Mucosa of descending colon (tissue), 3 donors: ENCODE data around the gene LOXL4. TPM values are rescaled to one million over a fixed set of nuclear protein-coding genes. Genes with fewer than 3 reads are reported as not detected.

Experiments
- ATAC-seq: fragments of 200-7000 bp; cut with Tn5 transposase; one replicate; pipeline ENCODE4 v1.9.1; 2020; ENCODE audit warnings: mild to moderate bottlenecking, moderate library complexity
- DNase-seq, 3 donors: peaks; one replicate each; pipeline ENCODE4 v3.0.0-alpha.2; 2020
- H3K36me3 ChIP-seq: fragments of 200-600 bp; one replicate; pipeline ENCODE4 v1.8.0; 2021; ENCODE audit warnings: low read depth, mild to moderate bottlenecking
- H3K4me1 ChIP-seq: fragments of 200-600 bp; one replicate; pipeline ENCODE4 v1.8.0; 2021; ENCODE audit warnings: low read depth, mild to moderate bottlenecking
- H3K4me3 ChIP-seq: fragments of 200-600 bp; one replicate; pipeline ENCODE4 v1.8.0; 2021; ENCODE audit warnings: mild to moderate bottlenecking
- H3K9me3 ChIP-seq: fragments of 200-600 bp; one replicate; pipeline ENCODE4 v1.8.0; 2021; ENCODE audit warnings: mild to moderate bottlenecking
- intact Hi-C, 2 donors: fragments of 100-400 bp; cut with DNase I in 1 of 2; cut with micrococcal nuclease in 1 of 2; formaldehyde crosslinking; loops; one replicate each; pipeline versions ENCODE4 v1.11.0 to v1.11.1; 2022; cut with DNase I, micrococcal nuclease
- total RNA-seq, 3 donors: library from RNA; stranded (reverse); fragmentation: NEBNext Ultra II Directional in 2 of 3; extraction: Animal tissue kit (Norgen Biotek cat#: 25700) in 2 of 3; gene quantifications; one replicate each; pipeline versions ENCODE4 v1.2.1 to v1.2.4, GENCODE V29; 2021 to 2023
- TF ChIP-seq, protein P1 (sequence below): fragments of 200-600 bp; IDR thresholded peaks from one replicate; pipeline ENCODE4 v1.8.0; 2022; ENCODE audit warnings: antibody characterized with exemption, mild to moderate bottlenecking
- donor health status: DM: no; HTN: no; CAD: no; lungs with moderate emphysema.
- donor health status: DM: no; HTN: no; CAD: no.
- donor health status: DM: no; HTN: yes; CAD: no.

Gene LOXL4
- total RNA-seq, 3 donors from 2014 or later: 0.58 to 7.8 (median 0.58) TPM

DNA sequence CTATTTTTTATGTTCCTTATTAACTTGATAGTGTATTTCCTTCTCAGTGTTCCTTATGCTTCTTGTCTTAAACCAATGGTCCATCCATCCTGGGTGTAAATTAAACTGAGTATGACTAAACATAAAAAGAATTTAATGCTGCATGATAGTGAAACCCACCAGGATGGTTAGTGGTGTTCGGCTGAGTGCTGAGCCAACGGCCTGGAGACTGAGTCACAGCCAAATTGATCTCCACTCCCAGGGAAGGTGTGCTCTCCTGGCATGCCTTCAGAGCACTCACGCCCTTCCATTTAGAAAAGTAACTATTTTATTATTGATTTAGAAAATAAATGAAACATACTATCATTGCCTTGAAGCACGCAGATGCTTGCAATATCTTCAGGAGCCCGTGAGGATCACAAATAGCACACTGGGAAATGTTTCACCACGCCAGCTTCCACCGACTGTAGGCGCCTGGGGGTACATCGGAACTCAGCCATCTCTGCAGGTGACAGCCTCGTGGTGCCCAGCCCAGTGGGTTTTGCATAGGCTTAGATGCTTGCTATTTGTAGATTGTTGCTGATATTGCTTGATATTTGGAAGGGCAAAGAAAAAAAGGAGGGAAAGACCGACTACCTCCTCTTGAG lies 40.0 kb upstream of the LOXL4 start:
- ATAC-seq: no peak

DNA sequence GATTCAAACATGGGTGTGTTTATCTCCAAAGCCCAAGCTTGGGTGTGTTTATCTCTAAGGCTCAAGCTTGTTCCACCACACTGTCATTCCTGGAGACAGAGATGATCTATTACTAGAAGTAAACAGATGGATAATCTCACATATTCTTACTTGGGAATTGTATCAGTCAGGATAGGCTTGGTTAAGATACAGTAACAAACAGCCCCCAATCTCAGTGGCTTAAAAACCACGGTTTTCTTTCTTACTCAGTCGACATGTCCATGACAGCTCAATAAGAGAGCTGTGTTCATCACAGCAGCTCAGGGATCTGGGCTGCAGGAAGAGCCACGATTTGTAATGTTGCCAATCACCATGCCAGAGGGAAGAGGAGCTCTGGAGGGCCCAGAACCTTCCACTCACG lies 38.5 kb upstream of the LOXL4 start:
- TF ChIP-seq, protein P1, sequence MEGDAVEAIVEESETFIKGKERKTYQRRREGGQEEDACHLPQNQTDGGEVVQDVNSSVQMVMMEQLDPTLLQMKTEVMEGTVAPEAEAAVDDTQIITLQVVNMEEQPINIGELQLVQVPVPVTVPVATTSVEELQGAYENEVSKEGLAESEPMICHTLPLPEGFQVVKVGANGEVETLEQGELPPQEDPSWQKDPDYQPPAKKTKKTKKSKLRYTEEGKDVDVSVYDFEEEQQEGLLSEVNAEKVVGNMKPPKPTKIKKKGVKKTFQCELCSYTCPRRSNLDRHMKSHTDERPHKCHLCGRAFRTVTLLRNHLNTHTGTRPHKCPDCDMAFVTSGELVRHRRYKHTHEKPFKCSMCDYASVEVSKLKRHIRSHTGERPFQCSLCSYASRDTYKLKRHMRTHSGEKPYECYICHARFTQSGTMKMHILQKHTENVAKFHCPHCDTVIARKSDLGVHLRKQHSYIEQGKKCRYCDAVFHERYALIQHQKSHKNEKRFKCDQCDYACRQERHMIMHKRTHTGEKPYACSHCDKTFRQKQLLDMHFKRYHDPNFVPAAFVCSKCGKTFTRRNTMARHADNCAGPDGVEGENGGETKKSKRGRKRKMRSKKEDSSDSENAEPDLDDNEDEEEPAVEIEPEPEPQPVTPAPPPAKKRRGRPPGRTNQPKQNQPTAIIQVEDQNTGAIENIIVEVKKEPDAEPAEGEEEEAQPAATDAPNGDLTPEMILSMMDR: no peak
- intact Hi-C loops: loop anchor here (5.0 to 10.0 kb wide), 2 partner anchors 64 to 132 kb away; no protein-coding TSS in a partner anchor

More for the DNA sequence above, 40.0 kb upstream of the LOXL4 start:
- Histone ChIP-seq H3K4me3 (no peak overlapping the region), H3K4me1 (no peaks in the 10 kb centered on the region), H3K36me3 (no peaks in the 10 kb centered on the region), H3K9me3 (no peaks in the 10 kb centered on the region)
- intact Hi-C loops: loop anchor here (5.0 to 10.0 kb wide), 2 partner anchors 66 to 133 kb away; no protein-coding TSS in a partner anchor
- TF ChIP-seq, protein P1: no peak
- DNase-seq: no peak

GRCh38 chr10:98303569-98303968 lies 35.6 kb upstream of the LOXL4 start:
- H3K9me3 ChIP-seq: no peaks in the 10 kb centered on the region
- ATAC-seq: no peak
- intact Hi-C loops: loop anchor here in 1 of 2 donors (10.0 kb wide), 1 partner anchor 129 kb away; no protein-coding TSS in a partner anchor

More for the DNA sequence above, 38.5 kb upstream of the LOXL4 start:
- Histone ChIP-seq H3K36me3 (no peaks in the 10 kb centered on the region), H3K4me1 (no peaks in the 10 kb centered on the region), H3K9me3 (no peaks in the 10 kb centered on the region), H3K4me3 (no peak overlapping the region)
- ATAC-seq (no peak), DNase-seq (no peak)

DNA sequence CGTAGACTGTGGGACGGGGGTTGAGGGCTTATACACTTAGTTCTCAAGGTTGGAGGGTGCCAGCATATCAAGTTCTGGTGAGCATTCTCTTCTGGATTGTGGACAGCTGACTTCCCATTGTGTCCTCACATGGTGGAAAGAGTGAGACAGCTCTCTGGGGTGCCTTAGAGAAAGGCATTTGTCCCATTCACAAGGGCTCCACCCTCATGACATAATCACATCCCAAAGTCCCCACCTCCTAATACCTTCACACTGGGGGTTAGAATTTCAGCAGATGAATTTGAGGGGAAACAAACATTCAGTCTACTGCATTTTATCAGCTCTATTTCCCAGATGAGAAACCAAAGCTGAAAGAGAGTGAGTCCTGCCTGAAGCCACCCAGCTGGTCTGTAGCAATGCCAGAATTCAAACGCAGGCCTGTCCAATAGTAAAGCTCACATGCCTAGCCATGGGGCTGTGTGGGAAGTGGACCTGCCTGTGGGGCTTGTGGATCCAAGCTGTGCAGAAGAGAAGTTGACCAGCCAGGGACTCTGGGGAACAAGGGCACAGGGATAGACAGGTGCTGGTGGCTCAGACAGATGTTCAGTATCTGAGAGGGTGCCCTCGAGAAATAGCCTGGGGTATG lies 34.9 kb upstream of the LOXL4 start:
- Histone ChIP-seq H3K36me3 (no peaks in the 10 kb centered on the region), H3K9me3 (no peaks in the 10 kb centered on the region), H3K4me1 (no peaks in the 10 kb centered on the region), H3K4me3 (no peak overlapping the region)
- DNase-seq: no peak
- no peak for ATAC-seq
- intact Hi-C loops: loop anchor here in 1 of 2 donors (10.0 kb wide), 1 partner anchor 128 kb away; no protein-coding TSS in a partner anchor
- TF ChIP-seq, protein P1: no peak

More at GRCh38 chr10:98303569-98303968, 35.6 kb upstream of the LOXL4 start:
- TF ChIP-seq, protein P1: no peak
- no peak for DNase-seq
- no peaks in the 10 kb centered on the region for H3K4me1 ChIP-seq
- no peaks in the 10 kb centered on the region for H3K36me3 ChIP-seq
- no peak overlapping the region for H3K4me3 ChIP-seq

GRCh38 chr10:98301664-98302319 lies 33.8 kb upstream of the LOXL4 start:
- TF ChIP-seq, protein P1: no peak
- intact Hi-C loops: loop anchor here in 1 of 2 donors (10.0 kb wide), 1 partner anchor 127 kb away; no protein-coding TSS in a partner anchor
- Histone ChIP-seq H3K4me3 (no peak overlapping the region), H3K4me1 (no peaks in the 10 kb centered on the region), H3K9me3 (no peaks in the 10 kb centered on the region), H3K36me3 (no peaks in the 10 kb centered on the region)
- DNase-seq (no peak), ATAC-seq (no peak)
